Neutrophil (primary cell): ENCODE data around the gene ATG9B.

ENCODE experiments used
- H3K27ac ChIP-seq: fragments of 200-600 bp; sonication (generic); 2 replicates; pipeline ENCODE4 v1.5.1; 2016; ENCODE audit warnings: mild to moderate bottlenecking, moderate library complexity
- H3K27me3 ChIP-seq: fragments of 200-600 bp; sonication (generic); 2 replicates; pipeline ENCODE4 v1.6.0; 2016; ENCODE audit warnings: mild to moderate bottlenecking
- H3K36me3 ChIP-seq: fragments of 200-600 bp; sonication (generic); 2 replicates; pipeline ENCODE4 v1.5.1; 2017
- H3K4me1 ChIP-seq, 2 experiments: fragments of 200-600 bp in 1 of 2; sonication (generic) in 1 of 2; 1 replicate in 1 of 2; 2 replicates in 1 of 2; pipeline versions ENCODE4 v1.5.1 to v1.6.1; 2013 to 2016; ENCODE audit warnings: low read depth in 1 of 2, low read length in 1 of 2, mild to moderate bottlenecking in 1 of 2, moderate library complexity in 1 of 2; ENCODE audit not compliant: control insufficient read depth in 1 of 2, insufficient read depth in 1 of 2
- H3K4me3 ChIP-seq, 2 experiments: fragments of 200-600 bp in 1 of 2; sonication (generic) in 1 of 2; 1 replicate in 1 of 2; 2 replicates in 1 of 2; pipeline ENCODE4 v1.5.1; 2013 to 2016; ENCODE audit warnings: low read depth in 1 of 2, low read length in 1 of 2, mild to moderate bottlenecking in 1 of 2, moderate library complexity in 1 of 2
- H3K9me3 ChIP-seq: fragments of 200-600 bp; sonication (generic); 2 replicates; pipeline ENCODE4 v1.5.1; 2016
- CTCF ChIP-seq: fragments of 200-600 bp; sonication (generic); IDR thresholded peaks from 2 replicates; pipeline ENCODE4 v1.5.1; 2016; ENCODE audit warnings: antibody characterized with exemption

Gene ATG9B, protein sequence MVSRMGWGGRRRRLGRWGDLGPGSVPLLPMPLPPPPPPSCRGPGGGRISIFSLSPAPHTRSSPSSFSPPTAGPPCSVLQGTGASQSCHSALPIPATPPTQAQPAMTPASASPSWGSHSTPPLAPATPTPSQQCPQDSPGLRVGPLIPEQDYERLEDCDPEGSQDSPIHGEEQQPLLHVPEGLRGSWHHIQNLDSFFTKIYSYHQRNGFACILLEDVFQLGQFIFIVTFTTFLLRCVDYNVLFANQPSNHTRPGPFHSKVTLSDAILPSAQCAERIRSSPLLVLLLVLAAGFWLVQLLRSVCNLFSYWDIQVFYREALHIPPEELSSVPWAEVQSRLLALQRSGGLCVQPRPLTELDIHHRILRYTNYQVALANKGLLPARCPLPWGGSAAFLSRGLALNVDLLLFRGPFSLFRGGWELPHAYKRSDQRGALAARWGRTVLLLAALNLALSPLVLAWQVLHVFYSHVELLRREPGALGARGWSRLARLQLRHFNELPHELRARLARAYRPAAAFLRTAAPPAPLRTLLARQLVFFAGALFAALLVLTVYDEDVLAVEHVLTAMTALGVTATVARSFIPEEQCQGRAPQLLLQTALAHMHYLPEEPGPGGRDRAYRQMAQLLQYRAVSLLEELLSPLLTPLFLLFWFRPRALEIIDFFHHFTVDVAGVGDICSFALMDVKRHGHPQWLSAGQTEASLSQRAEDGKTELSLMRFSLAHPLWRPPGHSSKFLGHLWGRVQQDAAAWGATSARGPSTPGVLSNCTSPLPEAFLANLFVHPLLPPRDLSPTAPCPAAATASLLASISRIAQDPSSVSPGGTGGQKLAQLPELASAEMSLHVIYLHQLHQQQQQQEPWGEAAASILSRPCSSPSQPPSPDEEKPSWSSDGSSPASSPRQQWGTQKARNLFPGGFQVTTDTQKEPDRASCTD

DNA sequence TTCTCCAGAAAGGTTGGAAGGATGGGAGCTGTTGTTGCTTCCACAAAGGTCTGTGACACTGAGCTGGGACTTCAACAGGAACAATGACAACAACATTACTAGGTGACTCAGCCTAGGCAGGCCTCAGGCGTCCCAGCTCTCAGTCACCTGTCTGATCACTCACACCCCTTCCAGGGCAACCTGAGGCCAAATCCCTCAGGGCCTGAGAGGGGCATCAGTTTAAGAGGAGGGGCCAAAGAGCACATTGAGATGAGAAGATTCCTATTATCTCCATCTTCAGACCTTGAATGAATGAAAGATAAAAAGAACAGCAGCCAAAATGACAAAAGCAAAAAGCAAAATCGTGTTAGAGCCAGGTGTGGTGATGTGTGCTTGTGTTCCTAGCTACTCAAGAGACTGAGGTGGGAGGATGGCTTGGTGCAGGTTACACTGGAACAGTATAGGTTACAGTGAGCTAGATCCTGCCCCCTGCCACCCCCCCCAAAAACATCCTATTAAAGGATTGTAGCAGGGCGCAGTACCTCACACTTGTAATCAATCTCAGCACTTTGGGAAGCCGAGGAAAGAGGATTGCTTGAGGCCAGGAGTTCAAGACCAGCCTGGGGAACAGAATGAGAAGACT lies at the start of gene ATG9B:
TSS of gene ATG9B (minus strand) at position 60 of the 622 bp plus-strand sequence. CDS start 71 bp downstream, outside the sequence.
- Histone ChIP-seq H3K27ac (no peak within 1 kb of the TSS), H3K9me3 (no peaks in the 10 kb centered on the region), H3K4me3 (no peak within 1 kb of the TSS), H3K27me3 (peaks cover 64% of the 10 kb centered on the region), H3K36me3 (no peaks in the 10 kb centered on the region), H3K4me1 (peaks cover 16 to 17% of the 10 kb centered on the region in 2 experiments)
- TF ChIP-seq CTCF: no peak

DNA sequence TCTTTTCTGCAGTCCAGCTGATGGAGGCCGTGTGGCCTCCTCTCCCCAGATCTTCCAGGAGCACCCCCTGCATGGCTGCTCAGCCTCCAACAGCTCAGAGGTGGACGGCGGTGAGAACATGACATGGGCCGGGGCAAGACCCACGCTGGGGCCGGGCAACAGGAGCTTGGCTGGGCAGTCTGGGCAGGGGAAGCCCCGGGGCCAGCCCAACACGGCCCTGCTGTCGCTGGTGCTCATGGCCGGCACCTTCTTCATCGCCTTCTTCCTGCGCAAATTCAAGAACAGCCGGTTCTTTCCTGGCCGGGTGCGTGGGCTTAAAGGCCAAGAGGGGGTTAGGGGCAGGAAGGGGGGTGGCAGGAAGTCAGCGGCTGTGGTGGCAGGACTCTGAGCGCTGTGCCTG lies 49.7 kb upstream of the ATG9B start:
- Histone ChIP-seq H3K4me3 (no peak overlapping the region), H3K4me1 (no peaks in the 10 kb centered on the region), H3K27me3 (no peaks in the 10 kb centered on the region), H3K27ac (no peak overlapping the region), H3K36me3 (peaks cover 85% of the 10 kb centered on the region), H3K9me3 (no peaks in the 10 kb centered on the region)
- no peak for TF ChIP-seq CTCF

DNA sequence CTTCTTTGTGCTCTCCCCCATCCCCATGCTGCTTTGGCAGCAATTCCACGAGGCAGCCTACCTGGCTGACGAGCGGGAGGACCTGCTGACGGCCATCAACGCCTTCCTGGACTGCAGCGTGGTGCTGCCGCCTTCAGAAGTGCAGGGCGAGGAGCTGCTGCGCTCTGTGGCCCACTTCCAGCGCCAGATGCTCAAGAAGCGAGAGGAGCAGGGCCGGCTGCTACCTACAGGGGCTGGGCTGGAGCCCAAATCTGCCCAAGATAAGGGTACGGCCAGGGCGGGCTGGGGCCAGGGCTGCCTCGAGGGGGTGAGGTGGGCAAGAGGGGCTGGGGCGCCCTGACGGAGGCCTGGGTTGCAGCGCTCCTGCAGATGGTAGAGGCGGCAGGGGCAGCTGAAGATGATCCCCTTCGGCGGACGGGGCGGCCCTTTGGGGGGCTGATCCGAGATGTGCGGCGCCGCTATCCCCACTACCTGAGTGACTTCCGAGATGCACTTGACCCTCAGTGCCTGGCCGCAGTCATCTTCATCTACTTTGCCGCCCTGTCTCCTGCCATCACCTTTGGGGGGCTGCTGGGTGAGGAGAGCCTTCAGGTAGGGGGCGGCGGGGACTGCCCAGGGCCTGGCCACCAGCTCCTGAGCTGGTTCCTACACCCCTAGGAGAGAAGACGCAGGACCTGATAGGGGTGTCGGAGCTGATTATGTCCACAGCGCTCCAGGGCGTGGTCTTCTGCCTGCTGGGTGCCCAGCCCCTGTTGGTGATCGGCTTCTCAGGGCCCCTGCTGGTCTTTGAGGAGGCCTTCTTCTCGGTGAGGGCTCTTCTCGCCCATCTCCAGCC lies 47.0 kb upstream of the ATG9B start:
- Histone ChIP-seq H3K4me1 (no peaks in the 10 kb centered on the region), H3K27ac (no peak overlapping the region), H3K9me3 (no peaks in the 10 kb centered on the region), H3K27me3 (no peaks in the 10 kb centered on the region), H3K4me3 (no peak overlapping the region), H3K36me3 (peaks cover 99% of the 10 kb centered on the region)
- no peak for TF ChIP-seq CTCF

DNA sequence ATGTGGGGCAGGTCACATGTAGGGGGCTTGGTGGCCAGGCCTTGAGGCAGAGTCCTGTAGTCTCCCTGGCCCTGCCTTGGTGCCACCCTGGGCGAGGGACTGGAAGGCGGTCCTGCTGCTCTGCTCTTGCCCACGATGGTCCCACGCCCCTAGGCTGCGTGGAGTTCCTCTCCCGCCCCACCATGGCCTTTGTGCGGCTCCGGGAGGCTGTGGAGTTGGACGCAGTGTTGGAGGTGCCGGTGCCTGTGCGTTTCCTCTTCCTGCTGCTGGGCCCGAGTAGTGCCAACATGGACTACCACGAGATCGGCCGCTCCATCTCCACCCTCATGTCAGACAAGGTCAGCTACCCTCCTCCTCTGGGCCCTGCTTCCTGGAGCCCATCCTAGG lies 46.3 kb upstream of the ATG9B start:
- Histone ChIP-seq H3K9me3 (no peaks in the 10 kb centered on the region), H3K36me3 (peaks cover 99% of the 10 kb centered on the region), H3K27ac (no peak overlapping the region), H3K4me3 (no peak overlapping the region), H3K27me3 (no peaks in the 10 kb centered on the region), H3K4me1 (no peaks in the 10 kb centered on the region)
- no peak for TF ChIP-seq CTCF
